ENCODE data around the gene IFNGR1. TPM values are rescaled to one million over a fixed set of nuclear protein-coding genes. Genes with fewer than 3 reads are reported as not detected.

IFNGR1 gene
- total RNA-seq, 1 experiment from 2014 or later: 51.9 TPM

GRCh38 chr6:137192821-137193220 lies 26.4 kb downstream of the IFNGR1 start:
- in situ Hi-C loops (cut with HindIII; ENCODE audit: low pct_unique_long_range_greater_than_20kb, low sequenced_read_pairs): no loop called here
- DNase-seq (ENCODE audit: low read depth): no peak

- no peak for DNase-seq (ENCODE audit: low read depth)
- in situ Hi-C loops (cut with HindIII; ENCODE audit: low pct_unique_long_range_greater_than_20kb, low sequenced_read_pairs): no loop called here
Measured at GRCh38 chr6:137191670-137192069, 27.5 kb downstream of the IFNGR1 start.

- DNase-seq (ENCODE audit: low read depth): no peak
- in situ Hi-C loops (cut with HindIII; ENCODE audit: low pct_unique_long_range_greater_than_20kb, low sequenced_read_pairs): no loop called here
Measured at GRCh38 chr6:137191236-137191635, 27.9 kb downstream of the IFNGR1 start.

- no peak for DNase-seq (ENCODE audit: low read depth)
- in situ Hi-C loops (cut with HindIII; ENCODE audit: low pct_unique_long_range_greater_than_20kb, low sequenced_read_pairs): no loop called here
Measured at GRCh38 chr6:137190583-137191094, 28.5 kb downstream of the IFNGR1 start.

GRCh38 chr6:137188855-137189254 lies 30.3 kb downstream of the IFNGR1 start:
- peak; percentile 20 for DNase-seq (ENCODE audit: low read depth)

GRCh38 chr6:137185290-137185689 lies 33.9 kb downstream of the IFNGR1 start:
- in situ Hi-C loops (cut with HindIII; ENCODE audit: low pct_unique_long_range_greater_than_20kb, low sequenced_read_pairs): no loop called here
- DNase-seq (ENCODE audit: low read depth): no peak

More at GRCh38 chr6:137188855-137189254, 30.3 kb downstream of the IFNGR1 start:
- in situ Hi-C loops (cut with HindIII; ENCODE audit: low pct_unique_long_range_greater_than_20kb, low sequenced_read_pairs): no loop called here

- in situ Hi-C loops (cut with HindIII; ENCODE audit: low pct_unique_long_range_greater_than_20kb, low sequenced_read_pairs): no loop called here
- no peak for DNase-seq (ENCODE audit: low read depth)
Measured at GRCh38 chr6:137182654-137183073, 36.5 kb downstream of the IFNGR1 start.

GRCh38 chr6:137181891-137182653 lies 37.1 kb downstream of the IFNGR1 start:
- DNase-seq (ENCODE audit: low read depth): peak; percentile 6
- in situ Hi-C loops (cut with HindIII; ENCODE audit: low pct_unique_long_range_greater_than_20kb, low sequenced_read_pairs): no loop called here

GRCh38 chr6:137177611-137178010 lies 41.6 kb downstream of the IFNGR1 start:
- in situ Hi-C loops (cut with HindIII; ENCODE audit: low pct_unique_long_range_greater_than_20kb, low sequenced_read_pairs): no loop called here
- DNase-seq (ENCODE audit: low read depth): no peak

- in situ Hi-C loops (cut with HindIII; ENCODE audit: low pct_unique_long_range_greater_than_20kb, low sequenced_read_pairs): no loop called here
Measured at GRCh38 chr6:137176729-137177128, 42.5 kb downstream of the IFNGR1 start.

GRCh38 chr6:137175868-137176245 lies 43.3 kb downstream of the IFNGR1 start:
- DNase-seq (ENCODE audit: low read depth): no peak
- in situ Hi-C loops (cut with HindIII; ENCODE audit: low pct_unique_long_range_greater_than_20kb, low sequenced_read_pairs): no loop called here

More at GRCh38 chr6:137176729-137177128, 42.5 kb downstream of the IFNGR1 start:
- DNase-seq (ENCODE audit: low read depth): no peak

GRCh38 chr6:137175157-137175867 lies 43.9 kb downstream of the IFNGR1 start:
- DNase-seq (ENCODE audit: low read depth): no peak
- in situ Hi-C loops (cut with HindIII; ENCODE audit: low pct_unique_long_range_greater_than_20kb, low sequenced_read_pairs): no loop called here

- no peak for DNase-seq (ENCODE audit: low read depth)
- in situ Hi-C loops (cut with HindIII; ENCODE audit: low pct_unique_long_range_greater_than_20kb, low sequenced_read_pairs): no loop called here
Measured at GRCh38 chr6:137173501-137173900, 45.7 kb downstream of the IFNGR1 start, which contains the start of gene IL22RA2. Gene IL22RA2, minus strand, starts transcription at chr6:137173644. Its CDS starts 11,895 bp downstream, at chr6:137161749.

- no peak for DNase-seq (ENCODE audit: low read depth)
- in situ Hi-C loops (cut with HindIII; ENCODE audit: low pct_unique_long_range_greater_than_20kb, low sequenced_read_pairs): no loop called here
Measured at GRCh38 chr6:137172734-137173431, 46.3 kb downstream of the IFNGR1 start.

GRCh38 chr6:137171824-137172733 lies 47.1 kb downstream of the IFNGR1 start:
- in situ Hi-C loops (cut with HindIII; ENCODE audit: low pct_unique_long_range_greater_than_20kb, low sequenced_read_pairs): no loop called here
- peak; percentile 9 for DNase-seq (ENCODE audit: low read depth)

GRCh38 chr6:137171053-137171374 lies 48.2 kb downstream of the IFNGR1 start:
- DNase-seq (ENCODE audit: low read depth): no peak
- in situ Hi-C loops (cut with HindIII; ENCODE audit: low pct_unique_long_range_greater_than_20kb, low sequenced_read_pairs): no loop called here

GRCh38 chr6:137170266-137171052 lies 48.7 kb downstream of the IFNGR1 start:
- no peak for DNase-seq (ENCODE audit: low read depth)
- in situ Hi-C loops (cut with HindIII; ENCODE audit: low pct_unique_long_range_greater_than_20kb, low sequenced_read_pairs): no loop called here
